ENCODE results near the gene RTEL1.

- TF ChIP-seq CTCF (IDR thresholded peaks at IDR 0.05; ENCODE audit: low read depth, low read length, poor library complexity, severe bottlenecking) = no peak
- no peak for TF ChIP-seq EZH2phosphoT487 (IDR thresholded peaks at IDR 0.05; ENCODE audit: borderline replicate concordance, low read length)
Observed at GRCh38 chr20:63701329-63702035, 43.4 kb downstream of the RTEL1 start.

Measured in DOHH2 (cell line).